K562 (cell line): ENCODE measurements around the gene KLK14. TPM values are rescaled to one million over a fixed set of nuclear protein-coding genes. Genes with fewer than 3 reads are reported as not detected.
A peak's percentile ranks its signal among the peaks of the same experiment; 100 is the strongest.

Source experiments
- BACH1 ChIP-seq: fragments of 200-800 bp; sonication (Bioruptor generic); IDR thresholded peaks from 2 replicates; pipeline ENCODE4 v1.6.1; 2016; ENCODE audit warnings: missing genetic modification characterization, missing compliant biosample characterization
- CBX3 ChIP-seq, 2 experiments: IDR thresholded peaks; 1 replicate in 1 of 2; 2 replicates in 1 of 2; pipeline ENCODE4 v1.6.1; 2012; ENCODE audit warnings: inconsistent platforms in 2 of 2, low read length in 2 of 2, borderline replicate concordance in 1 of 2, control low read depth in 1 of 2
- CTCF ChIP-seq, 3 experiments: IDR thresholded peaks in 2 of 3; conservative IDR thresholded peaks in 1 of 3; 2 replicates each; pipeline ENCODE4 v1.5.1; 2011 to 2012; ENCODE audit warnings: low read length in 3 of 3, mild to moderate bottlenecking in 3 of 3, control low read depth in 2 of 3, improper control_type of control experiment in 1 of 3, inconsistent platforms in 1 of 3, low read depth in 1 of 3, mixed read lengths in 1 of 3, moderate library complexity in 1 of 3; ENCODE audit not compliant: insufficient read depth in 2 of 3
- ESRRA ChIP-seq: fragments of 450-650 bp; IDR thresholded peaks from 2 replicates; pipeline ENCODE4 v1.6.1; 2014; ENCODE audit warnings: low read depth, mild to moderate bottlenecking, moderate library complexity, borderline replicate concordance
- GABPA ChIP-seq: fragments of 200-800 bp; sonication (Bioruptor generic); conservative IDR thresholded peaks from 2 replicates; pipeline ENCODE4 v1.6.1; 2016; ENCODE audit warnings: low read depth, missing genetic modification characterization, missing compliant biosample characterization
- HNRNPLL ChIP-seq: fragments of 200-400 bp; formaldehyde crosslinking; IDR thresholded peaks from 2 replicates; pipeline ENCODE4 v1.6.1; 2017; ENCODE audit warnings: low read length, low read depth, mild to moderate bottlenecking; ENCODE audit not compliant: poor library complexity, severe bottlenecking
- MBD2 ChIP-seq: sonication (generic); IDR thresholded peaks from 2 replicates; pipeline ENCODE4 v1.6.1; 2016; ENCODE audit warnings: low read depth, borderline replicate concordance
- NEUROD1 ChIP-seq: fragments of 150-350 bp; IDR thresholded peaks from 2 replicates; pipeline ENCODE4 v1.6.1; 2014; ENCODE audit warnings: borderline replicate concordance, low read length, low read depth; ENCODE audit not compliant: partially characterized antibody
- NR1H2 ChIP-seq: sonication (generic); formaldehyde crosslinking; IDR thresholded peaks from 2 replicates; pipeline ENCODE4 v1.4.0; 2020; ENCODE audit warnings: mild to moderate bottlenecking, missing genetic modification reagents
- PBX2 ChIP-seq, 2 experiments: IDR thresholded peaks in 1 of 2; conservative IDR thresholded peaks in 1 of 2; 2 replicates each; pipeline ENCODE4 v1.6.1; 2016; ENCODE audit warnings: low read depth in 2 of 2, mild to moderate bottlenecking in 1 of 2, missing compliant biosample characterization in 1 of 2, missing genetic modification characterization in 1 of 2, moderate library complexity in 1 of 2
- PHF20 ChIP-seq: fragments of 450-650 bp; IDR thresholded peaks from 2 replicates; pipeline ENCODE4 v1.6.1; 2018; ENCODE audit not compliant: partially characterized antibody
- RBBP5 ChIP-seq: fragments of 200-600 bp; sonication (generic); IDR thresholded peaks from 2 replicates; pipeline ENCODE4 v1.6.1; 2012; ENCODE audit warnings: borderline replicate concordance, mild to moderate bottlenecking, low read length, control low read depth, inconsistent platforms; ENCODE audit not compliant: insufficient read depth, poor library complexity, severe bottlenecking
- RUNX1 ChIP-seq: sonication (generic); IDR thresholded peaks from 2 replicates; pipeline ENCODE4 v1.6.1; 2016; ENCODE audit warnings: antibody characterized with exemption, low read depth
- SAFB ChIP-seq: fragments of 200-400 bp; formaldehyde crosslinking; IDR thresholded peaks from 2 replicates; pipeline ENCODE4 v1.6.1; 2017; ENCODE audit warnings: low read depth, low read length, borderline replicate concordance
- SOX6 ChIP-seq: fragments of 450-650 bp; IDR thresholded peaks from 2 replicates; pipeline ENCODE4 v1.6.1; 2014; ENCODE audit warnings: mild to moderate bottlenecking
- SRSF7 ChIP-seq: fragments of 200-400 bp; formaldehyde crosslinking; optimal IDR thresholded peaks from 2 replicates; pipeline ENCODE3; 2017; ENCODE audit warnings: mild to moderate bottlenecking, low read depth, low read length
- TFAP4 ChIP-seq: sonication (generic); formaldehyde crosslinking; IDR thresholded peaks from 2 replicates; pipeline ENCODE4 v1.8.0; 2022; ENCODE audit warnings: missing genetic modification reagents, mild to moderate bottlenecking, moderate library complexity, borderline replicate concordance
- ZNF232 ChIP-seq: sonication (generic); formaldehyde crosslinking; IDR thresholded peaks from 2 replicates; pipeline ENCODE4 v1.8.0; 2022; ENCODE audit warnings: mild to moderate bottlenecking, missing genetic modification reagents
- ZNF280B ChIP-seq: fragments of 250-450 bp; sonication (Bioruptor Pico); IDR thresholded peaks from 2 replicates; pipeline ENCODE4 v1.5.1; 2021; ENCODE audit warnings: mild to moderate bottlenecking
- ZNF551 ChIP-seq: fragments of 250-450 bp; sonication (Bioruptor Pico); IDR thresholded peaks from 2 replicates; pipeline ENCODE4 v1.5.0; 2021; ENCODE audit warnings: mild to moderate bottlenecking, moderate library complexity
- ZNF561 ChIP-seq: fragments of 450-650 bp; formaldehyde crosslinking; conservative IDR thresholded peaks from 2 replicates; pipeline ENCODE4 v1.4.0; 2020; ENCODE audit warnings: mild to moderate bottlenecking, moderate library complexity
- ZNF589 ChIP-seq: fragments of 200-800 bp; sonication (Bioruptor generic); IDR thresholded peaks from 2 replicates; pipeline ENCODE4 v1.6.1; 2016; ENCODE audit warnings: low read depth, missing genetic modification characterization, missing compliant biosample characterization
- polyA plus RNA-seq, 8 experiments: library from polyadenylated mRNA; depleted of rRNA in 4 of 8; stranded (reverse) in 5 of 8; unstranded in 3 of 8; fragments of >200 nt; fragmentation: Nextera tagmentation in 2 of 8; fragmentation: Illumina TruSeq in 1 of 8; extraction: Ambion mirVana in 2 of 8; extraction: Trizol in 1 of 8; gene quantifications; 2 replicates each; pipeline versions ENCODE4 v1.2.1 to v1.2.3, GENCODE V29; 2011 to 2014; ENCODE audit warnings: inconsistent platforms in 1 of 8, missing spikeins in 1 of 8
- total RNA-seq, 7 experiments: library from RNA; depleted of rRNA in 6 of 7; stranded (reverse); fragments of >200 nt in 6 of 7; fragmentation: Illumina TruSeq in 2 of 7; extraction: Trizol in 2 of 7; gene quantifications; 2 replicates each; pipeline versions ENCODE4 v1.2.1 to v1.2.3, GENCODE V29; 2011 to 2021; ENCODE audit warnings: low replicate concordance in 1 of 7

The KLK14 gene
- total and polyA plus RNA-seq, 9 of the 15 experiments (the other 6 are each of a cell fraction or from before 2014, with no cell fraction given), result not detected

GRCh38 chr19:51029718-51030117 is 53.0 kb downstream of the KLK14 start (continued):
- TF ChIP-seq ZNF280B (CRISPR knock-in tag), result no peak
- TF ChIP-seq CTCF (IDR thresholded peaks at IDR 0.05 in 2 of 3, conservative IDR thresholded peaks at IDR 0.05 in 1 of 3; ENCODE audit: insufficient read depth in 2 of 3, low read depth in 1 of 3, low read length in 3 of 3), result no peak
- TF ChIP-seq MBD2, result 0 out of 2 replicates have a peak, but pooled peaks have one; percentile 43
- TF ChIP-seq ESRRA, result peak; percentile 90
- TF ChIP-seq SOX6, result peak; percentile 44; the same call in 1 of the 2 replicates
- no peak for TF ChIP-seq RBBP5
- no peak for TF ChIP-seq SRSF7
- peak; percentile 24 for TF ChIP-seq NEUROD1
- TF ChIP-seq TFAP4 (CRISPR knock-in tag), result no peak
- TF ChIP-seq CBX3 (IDR thresholded peaks at IDR 0.05; ENCODE audit: borderline replicate concordance in 1 of 2, low read length in 2 of 2), result no peak
- TF ChIP-seq BACH1 (tag), result no peak
- no peak for TF ChIP-seq PBX2 (CRISPR knock-in tag; IDR thresholded peaks at IDR 0.05; ENCODE audit: low read depth)
- TF ChIP-seq PBX2 (tag; conservative IDR thresholded peaks at IDR 0.05; ENCODE audit: low read depth), result 0 out of 2 replicates have a peak, but pooled peaks have one; percentile 14
- TF ChIP-seq HNRNPLL, result no peak
- TF ChIP-seq GABPA (tag), result no peak
- no peak for TF ChIP-seq ZNF551 (CRISPR knock-in tag)
- TF ChIP-seq NR1H2 (CRISPR knock-in tag), result no peak
- TF ChIP-seq SAFB, result no peak
- no peak for TF ChIP-seq RUNX1
- no peak for TF ChIP-seq ZNF561 (CRISPR knock-in tag)
- no peak for TF ChIP-seq PHF20
- TF ChIP-seq ZNF232 (CRISPR knock-in tag), result no peak
- TF ChIP-seq ZNF589 (CRISPR knock-in tag), result no peak
